ENCODE measurements around the gene C22orf31. TPM values are rescaled to one million over a fixed set of nuclear protein-coding genes. Genes with fewer than 3 reads are reported as not detected.
A peak's percentile ranks its signal among the peaks of the same experiment; 100 is the strongest.

C22orf31 gene
- total RNA-seq, 2 donors from 2014 or later: 0.32 TPM; not detected in 1

GRCh38 chr22:29071261-29072045, 9.8 kb upstream of the C22orf31 start:
- H3K4me3 ChIP-seq: peak overlapping the region; percentile 36
- H3K4me1 ChIP-seq: peaks cover 9% of the 10 kb centered on the region
- peak overlapping the region; percentile 9 for H3K27ac ChIP-seq
- peak overlapping the region in 1 of 2 donors; percentile 55 for H3K9ac ChIP-seq (ENCODE audit: low read depth in 2 of 2, low read length in 2 of 2)
- TF ChIP-seq CTCF (IDR thresholded peaks at IDR 0.05): no peak
- peak; percentile 78 for DNase-seq
- no peaks in the 10 kb centered on the region for H3K9me3 ChIP-seq
- intact Hi-C loops (cut with DNase I): no loop called here
- H3K36me3 ChIP-seq: no peaks in the 10 kb centered on the region
- no peaks in the 10 kb centered on the region for H3K27me3 ChIP-seq

DNA sequence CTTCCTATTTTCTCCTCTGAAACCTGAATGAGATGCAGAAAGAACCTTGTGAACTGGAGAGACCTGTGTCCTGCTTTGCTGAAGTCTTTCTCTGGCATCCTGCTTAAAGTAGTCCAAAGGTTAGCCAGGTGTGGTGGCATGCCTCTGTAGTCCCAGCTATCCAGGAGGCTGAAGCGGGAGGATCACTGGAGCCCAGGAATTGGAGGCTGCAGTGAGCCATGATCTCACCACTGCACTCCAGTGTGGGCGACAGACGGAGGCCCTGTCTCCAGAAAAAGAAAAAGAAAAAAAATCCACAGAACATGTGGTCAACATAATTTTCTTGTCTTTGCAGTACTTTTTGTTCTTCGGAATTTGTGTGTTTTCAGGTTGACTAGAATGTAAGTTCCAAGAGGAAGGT, 8.9 kb upstream of the C22orf31 start:
- H3K27me3 ChIP-seq: no peaks in the 10 kb centered on the region
- peaks cover 9% of the 10 kb centered on the region for H3K4me1 ChIP-seq
- intact Hi-C loops (cut with DNase I): no loop called here
- H3K4me3 ChIP-seq: no peak overlapping the region
- H3K9me3 ChIP-seq: no peaks in the 10 kb centered on the region
- H3K36me3 ChIP-seq: no peaks in the 10 kb centered on the region
- H3K9ac ChIP-seq (ENCODE audit: low read depth in 2 of 2, low read length in 2 of 2): no peak overlapping the region
- no peak for TF ChIP-seq CTCF (IDR thresholded peaks at IDR 0.05)
- H3K27ac ChIP-seq: no peak overlapping the region
- DNase-seq: no peak

GRCh38 chr22:29069463-29069862, 7.8 kb upstream of the C22orf31 start:
- H3K4me3 ChIP-seq: no peak overlapping the region
- no peaks in the 10 kb centered on the region for H3K27me3 ChIP-seq
- no peak overlapping the region for H3K27ac ChIP-seq
- no peak for DNase-seq
- H3K4me1 ChIP-seq: peaks cover 9% of the 10 kb centered on the region
- H3K9me3 ChIP-seq: no peaks in the 10 kb centered on the region
- TF ChIP-seq CTCF (IDR thresholded peaks at IDR 0.05): no peak
- intact Hi-C loops (cut with DNase I): no loop called here
- H3K9ac ChIP-seq (ENCODE audit: low read depth in 2 of 2, low read length in 2 of 2): no peak overlapping the region
- H3K36me3 ChIP-seq: no peaks in the 10 kb centered on the region

GRCh38 chr22:29065468-29066190, 4.0 kb upstream of the C22orf31 start:
- H3K4me1 ChIP-seq: no peaks in the 10 kb centered on the region
- no peak for TF ChIP-seq CTCF (IDR thresholded peaks at IDR 0.05)
- no peak for DNase-seq
- H3K27me3 ChIP-seq: no peaks in the 10 kb centered on the region
- intact Hi-C loops (cut with DNase I): no loop called here
- no peaks in the 10 kb centered on the region for H3K36me3 ChIP-seq
- H3K27ac ChIP-seq: no peak overlapping the region
- H3K9ac ChIP-seq (ENCODE audit: low read depth in 2 of 2, low read length in 2 of 2): no peak overlapping the region
- H3K9me3 ChIP-seq: no peaks in the 10 kb centered on the region
- H3K4me3 ChIP-seq: no peak overlapping the region

GRCh38 chr22:29062286-29062821, 723 bp upstream of the C22orf31 start:
- no peaks in the 10 kb centered on the region for H3K27me3 ChIP-seq
- intact Hi-C loops (cut with DNase I): no loop called here

More at GRCh38 chr22:29062286-29062821, 723 bp upstream of the C22orf31 start:
- Histone ChIP-seq H3K9me3 (no peaks in the 10 kb centered on the region), H3K4me1 (no peaks in the 10 kb centered on the region), H3K36me3 (no peaks in the 10 kb centered on the region), H3K27ac (no peak overlapping the region), H3K4me3 (no peak overlapping the region), H3K9ac (ENCODE audit: low read depth in 2 of 2, low read length in 2 of 2) (no peak overlapping the region)
- no peak for DNase-seq
- TF ChIP-seq CTCF (IDR thresholded peaks at IDR 0.05): no peak

All from colonic mucosa (tissue), 4 donors.